Right atrium auricular region (tissue), 2 donors: Measurements from ENCODE around the gene PLCH1. TPM values are rescaled to one million over a fixed set of nuclear protein-coding genes. Genes with fewer than 3 reads are reported as not detected.
"Not testable (repeated sequence)": the region's sequence is repeated elsewhere in the genome, so short reads cannot be mapped to it uniquely, and the experiment has no call there.

Experiments
- DNase-seq: peaks from one replicate; pipeline ENCODE4 v3.0.0-alpha.2; 2019; ENCODE audit warnings: low spot score
- H3K27ac ChIP-seq, 2 donors: fragments of 200-600 bp; sonication (generic); 1 replicate in 1 of 2; 2 replicates in 1 of 2; pipeline ENCODE4 v1.5.1; 2016 to 2019
- H3K27me3 ChIP-seq, 2 donors: fragments of 200-600 bp; sonication (generic); one replicate each; pipeline versions ENCODE4 v1.5.1 to v1.6.0; 2017 to 2019
- H3K36me3 ChIP-seq: fragments of 200-600 bp; sonication (generic); one replicate; pipeline ENCODE4 v1.5.1; 2016
- H3K4me1 ChIP-seq, 2 donors: fragments of 200-600 bp; sonication (generic); one replicate each; pipeline versions ENCODE4 v1.5.1 to v1.6.0; 2017 to 2019
- H3K4me3 ChIP-seq, 2 donors: fragments of 200-600 bp; sonication (generic); 1 replicate in 1 of 2; 2 replicates in 1 of 2; pipeline ENCODE4 v1.5.1; 2017 to 2019; ENCODE audit warnings: mild to moderate bottlenecking in 1 of 2, moderate library complexity in 1 of 2
- H3K9me3 ChIP-seq, 2 donors: fragments of 200-600 bp; sonication (generic); one replicate each; pipeline ENCODE4 v1.5.1; 2019
- CTCF ChIP-seq, 2 donors: fragments of 200-600 bp; sonication (generic); IDR thresholded peaks; one replicate each; pipeline ENCODE4 v1.5.1; 2019; ENCODE audit warnings: antibody characterized with exemption in 2 of 2
- total RNA-seq, 2 donors: library from RNA; depleted of rRNA; stranded (reverse); fragments of >200 nt; gene quantifications; one replicate each; pipeline ENCODE4 v1.1.0, GENCODE V29; 2016

PLCH1 gene
- total RNA-seq, 2 donors from 2014 or later: 1.4 to 1.5 TPM

- Histone ChIP-seq H3K36me3 (no peaks in the 10 kb centered on the region), H3K27me3 (no peaks in the 10 kb centered on the region), H3K9me3 (no peaks in the 10 kb centered on the region), H3K4me3 (no peak overlapping the region), H3K4me1 (no peaks in the 10 kb centered on the region), H3K27ac (no peak overlapping the region)
- DNase-seq: no peak
- TF ChIP-seq CTCF (IDR thresholded peaks at IDR 0.05): no peak
Observed at GRCh38 chr3:155398046-155398445, 346.8 kb downstream of the PLCH1 start.

GRCh38 chr3:155394896-155395295 lies 350.0 kb downstream of the PLCH1 start:
- not testable (repeated sequence) for H3K27me3 ChIP-seq, H3K36me3 ChIP-seq, DNase-seq, H3K9me3 ChIP-seq, H3K4me3 ChIP-seq, H3K27ac ChIP-seq
- peaks cover 0 to 12% of the 10 kb centered on the region in 2 donors for H3K4me1 ChIP-seq

GRCh38 chr3:155394240-155394639 lies 350.6 kb downstream of the PLCH1 start:
- no peak for TF ChIP-seq CTCF (IDR thresholded peaks at IDR 0.05)
- H3K27me3 ChIP-seq: no peaks in the 10 kb centered on the region
- no peaks in the 10 kb centered on the region for H3K9me3 ChIP-seq
- H3K36me3 ChIP-seq: no peaks in the 10 kb centered on the region
- H3K27ac ChIP-seq: no peak overlapping the region
- H3K4me1 ChIP-seq: peaks cover 0 to 12% of the 10 kb centered on the region in 2 donors
- H3K4me3 ChIP-seq: no peak overlapping the region
- no peak for DNase-seq

- no peaks in the 10 kb centered on the region for H3K9me3 ChIP-seq
- no peak for TF ChIP-seq CTCF (IDR thresholded peaks at IDR 0.05)
Observed at GRCh38 chr3:155393316-155393715, 351.6 kb downstream of the PLCH1 start.

GRCh38 chr3:155392138-155392537 lies 352.7 kb downstream of the PLCH1 start:
- no peak for DNase-seq
- peaks cover 0 to 12% of the 10 kb centered on the region in 2 donors for H3K4me1 ChIP-seq
- H3K27ac ChIP-seq: peak overlapping the region in 1 of 2 donors; percentile 44
- no peaks in the 10 kb centered on the region for H3K9me3 ChIP-seq
- H3K4me3 ChIP-seq: no peak overlapping the region
- H3K36me3 ChIP-seq: no peaks in the 10 kb centered on the region
- no peak for TF ChIP-seq CTCF (IDR thresholded peaks at IDR 0.05)
- H3K27me3 ChIP-seq: no peaks in the 10 kb centered on the region

More at GRCh38 chr3:155393316-155393715, 351.6 kb downstream of the PLCH1 start:
- Histone ChIP-seq H3K27ac (no peak overlapping the region), H3K4me3 (no peak overlapping the region), H3K27me3 (no peaks in the 10 kb centered on the region), H3K36me3 (no peaks in the 10 kb centered on the region), H3K4me1 (peaks cover 0 to 12% of the 10 kb centered on the region in 2 donors)
- no peak for DNase-seq

GRCh38 chr3:155391551-155391958 lies 353.3 kb downstream of the PLCH1 start:
- H3K27ac ChIP-seq: peak overlapping the region in 1 of 2 donors; percentile 44

More at GRCh38 chr3:155391551-155391958, 353.3 kb downstream of the PLCH1 start:
- no peak overlapping the region for H3K4me3 ChIP-seq
- no peak for TF ChIP-seq CTCF (IDR thresholded peaks at IDR 0.05)
- H3K9me3 ChIP-seq: no peaks in the 10 kb centered on the region
- peaks cover 0 to 12% of the 10 kb centered on the region in 2 donors for H3K4me1 ChIP-seq
- no peaks in the 10 kb centered on the region for H3K27me3 ChIP-seq
- DNase-seq: no peak
- H3K36me3 ChIP-seq: no peaks in the 10 kb centered on the region
